ENCODE results near the gene TOM1L2.
A peak's percentile ranks its signal among the peaks of the same experiment; 100 is the strongest.

Gene TOM1L2

DNA sequence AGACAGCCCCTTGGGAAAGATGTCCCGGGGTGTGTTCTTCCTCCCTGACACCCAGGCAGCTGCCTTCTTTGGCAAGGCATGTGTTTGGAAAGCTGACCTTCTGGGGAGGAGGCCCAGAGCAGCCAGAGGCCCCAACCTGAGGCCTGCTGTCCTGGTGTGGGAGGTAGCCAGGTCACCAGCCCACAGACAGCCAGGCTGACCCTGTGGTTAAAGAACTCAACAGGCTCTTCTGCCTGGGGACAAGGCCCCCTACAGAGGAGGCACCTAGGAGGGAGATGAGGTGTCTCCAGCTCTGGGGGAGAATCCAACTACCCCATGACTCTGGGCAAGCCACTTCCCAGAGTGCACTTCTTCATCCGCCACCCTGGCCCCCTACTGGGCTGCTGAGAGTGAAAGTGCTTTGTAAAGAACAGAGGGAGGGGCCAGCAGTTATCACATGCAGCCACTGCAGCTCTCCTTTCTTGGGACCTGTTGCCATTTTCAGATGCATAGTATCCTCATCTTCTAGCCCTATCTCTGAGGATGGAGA is 122.3 kb downstream of the TOM1L2 start:
- Mint-ChIP-seq H3K27ac (peak overlapping the region; percentile 96 to 99), H3K4me1 (ENCODE audit: low read depth in 2 of 2) (peaks cover 38 to 52% of the 10 kb centered on the region in 2 donors), H3K4me3 (peak overlapping the region; percentile 75 to 83), H3K36me3 (ENCODE audit: insufficient read depth) (peaks cover 20% of the 10 kb centered on the region), H3K27me3 (no peaks in the 10 kb centered on the region), H3K9me3 (no peaks in the 10 kb centered on the region)
- ATAC-seq (replicated peaks): peak; percentile 70
- DNase-seq: peak; percentile 71 to 75 (median 71)

DNA sequence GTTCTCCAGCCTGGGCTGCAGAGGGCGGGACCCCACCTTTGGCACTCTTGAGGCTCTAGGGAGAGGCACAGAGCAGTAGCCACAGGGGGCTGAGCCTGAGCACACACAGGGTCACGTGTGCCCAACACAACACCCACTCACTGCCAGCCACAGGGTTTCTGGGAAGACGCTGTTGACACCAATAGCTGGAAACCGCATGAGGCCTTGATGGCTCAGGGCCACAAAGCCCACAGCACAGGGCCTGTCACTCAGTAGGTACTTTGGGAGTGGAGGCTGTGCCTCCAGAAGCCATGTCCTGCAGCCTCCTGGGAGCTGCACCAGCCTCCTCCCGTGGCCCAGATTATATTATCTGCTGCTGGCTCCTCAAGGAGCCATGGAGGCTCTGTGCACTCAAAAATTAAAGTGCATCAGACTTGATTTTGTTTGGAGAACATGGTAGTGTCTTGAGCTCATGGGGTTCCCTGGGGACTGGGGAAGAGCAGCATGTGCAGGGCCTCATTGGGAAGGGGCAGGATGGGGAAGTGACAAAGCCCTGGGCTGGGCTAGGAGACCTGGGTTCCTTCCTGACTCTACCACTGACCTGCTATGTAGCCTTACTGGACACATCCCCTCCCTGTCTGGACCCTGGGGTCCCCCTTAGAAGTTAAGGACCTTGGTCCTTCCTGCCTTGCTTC is 122.9 kb downstream of the TOM1L2 start:
- DNase-seq (peak; percentile 76 to 78 (median 76)), ATAC-seq (replicated peaks) (peak; percentile 92)
- Mint-ChIP-seq H3K4me3 (peak overlapping the region; percentile 75 to 83), H3K27me3 (no peaks in the 10 kb centered on the region), H3K9me3 (no peaks in the 10 kb centered on the region), H3K4me1 (ENCODE audit: low read depth in 2 of 2) (peaks cover 34 to 52% of the 10 kb centered on the region in 2 donors), H3K27ac (peak overlapping the region; percentile 96 to 99), H3K36me3 (ENCODE audit: insufficient read depth) (peaks cover 20% of the 10 kb centered on the region)

DNA sequence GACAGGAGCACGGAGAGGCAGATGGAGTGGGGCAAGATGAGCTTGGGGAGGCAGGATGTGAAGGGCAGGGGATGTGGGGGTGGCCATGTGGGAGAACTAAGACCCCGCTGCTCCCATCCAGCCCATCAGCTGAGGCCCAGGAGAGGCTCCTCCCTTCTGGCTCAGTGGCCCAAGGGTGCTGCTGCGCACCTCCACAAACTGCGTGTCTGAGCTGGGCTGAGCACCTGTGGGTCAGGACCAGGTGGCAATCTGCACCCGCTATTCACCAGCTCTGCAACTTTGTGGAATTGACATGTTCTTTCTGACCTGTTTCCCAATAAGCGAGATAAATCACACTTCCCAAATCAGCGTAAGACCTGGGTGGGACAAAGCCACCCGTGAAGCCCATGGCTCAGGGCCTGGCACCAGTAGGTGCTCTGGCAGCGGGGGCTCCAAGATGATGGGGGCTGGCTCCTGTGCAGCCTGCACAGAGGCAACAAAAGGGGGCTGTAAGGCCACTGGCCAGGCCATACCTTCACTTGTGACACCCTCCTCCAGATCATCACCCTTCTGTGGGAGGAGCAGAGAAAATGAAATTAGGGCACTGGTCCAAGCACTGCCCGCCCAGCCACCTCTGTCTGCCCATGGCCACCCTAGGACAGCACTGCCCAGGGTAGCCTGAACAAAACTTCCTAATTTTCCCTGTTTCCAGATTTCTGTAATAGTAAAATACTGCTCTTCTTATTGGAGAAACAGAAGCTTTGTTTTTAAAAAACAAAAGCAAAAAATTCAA is 123.7 kb downstream of the TOM1L2 start:
- no peaks in the 10 kb centered on the region for H3K27me3 Mint-ChIP-seq

DNA sequence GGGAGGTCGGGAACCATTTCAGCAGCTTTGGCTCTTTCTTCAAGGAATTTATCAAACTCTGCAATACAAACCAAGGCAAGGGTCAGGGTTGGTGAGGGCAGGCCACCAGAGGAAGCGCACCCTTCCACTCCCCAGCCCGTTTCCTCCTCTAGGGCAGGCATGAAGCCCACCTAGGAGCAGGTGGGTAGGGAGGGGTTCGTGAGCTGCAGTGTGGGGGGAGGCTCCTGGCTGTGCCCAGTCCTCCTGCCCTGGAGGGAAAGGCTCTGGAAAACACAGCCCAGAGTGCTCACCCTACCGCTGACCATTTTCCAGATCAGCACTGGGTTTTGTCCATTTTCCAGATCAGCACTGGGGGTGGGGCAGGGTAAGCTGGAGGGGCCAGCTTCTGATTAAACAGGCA is 124.5 kb downstream of the TOM1L2 start:
- ATAC-seq (replicated peaks) (no peak), DNase-seq (no peak)
- no peaks in the 10 kb centered on the region for H3K27me3 Mint-ChIP-seq
- H3K4me3 Mint-ChIP-seq: peak overlapping the region; percentile 41 to 83
- no peaks in the 10 kb centered on the region for H3K9me3 Mint-ChIP-seq
- peak overlapping the region; percentile 56 to 99 for H3K27ac Mint-ChIP-seq
- H3K4me1 Mint-ChIP-seq (ENCODE audit: low read depth in 2 of 2): peaks cover 34 to 50% of the 10 kb centered on the region in 2 donors
- H3K36me3 Mint-ChIP-seq (ENCODE audit: insufficient read depth): peaks cover 20% of the 10 kb centered on the region

More for the DNA sequence above, 123.7 kb downstream of the TOM1L2 start:
- Mint-ChIP-seq H3K9me3 (no peaks in the 10 kb centered on the region), H3K4me3 (peak overlapping the region; percentile 71 to 83), H3K36me3 (ENCODE audit: insufficient read depth) (peaks cover 20% of the 10 kb centered on the region), H3K4me1 (ENCODE audit: low read depth in 2 of 2) (peaks cover 34 to 51% of the 10 kb centered on the region in 2 donors), H3K27ac (peak overlapping the region; percentile 96 to 99)
- DNase-seq (no peak), ATAC-seq (replicated peaks) (no peak)

DNA sequence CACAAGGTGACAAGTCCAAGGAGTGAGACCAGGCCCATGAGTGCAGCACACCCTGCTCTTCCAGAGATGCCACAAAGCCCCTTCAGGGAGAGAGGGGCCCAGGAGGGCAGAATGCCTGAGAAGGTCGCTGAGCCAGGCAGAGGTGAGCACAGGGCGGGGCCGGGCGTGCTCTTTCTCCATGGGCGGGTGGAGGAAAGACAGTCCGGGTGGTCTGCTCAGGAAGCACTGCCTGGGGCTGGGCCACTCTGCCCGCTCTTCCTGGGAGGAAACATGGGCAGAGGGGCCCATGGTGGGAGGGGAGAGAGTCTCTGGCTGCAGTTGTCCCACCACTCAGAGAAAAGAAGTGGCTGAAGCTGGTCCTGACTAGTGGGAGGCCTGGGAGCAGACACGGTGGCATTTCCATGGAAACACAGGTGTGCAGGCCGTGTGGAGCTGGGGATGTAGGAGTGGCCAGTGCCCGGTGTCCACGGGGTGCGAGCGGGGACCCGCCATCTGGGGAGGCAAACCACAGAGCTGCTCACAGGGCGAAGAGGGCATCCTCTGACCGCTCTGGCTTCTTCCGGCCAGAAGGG is 125.0 kb downstream of the TOM1L2 start:
- Mint-ChIP-seq H3K4me1 (ENCODE audit: low read depth in 2 of 2) (peaks cover 34 to 50% of the 10 kb centered on the region in 2 donors), H3K9me3 (no peaks in the 10 kb centered on the region), H3K36me3 (ENCODE audit: insufficient read depth) (peaks cover 17% of the 10 kb centered on the region), H3K4me3 (no peak overlapping the region), H3K27me3 (no peaks in the 10 kb centered on the region), H3K27ac (peak overlapping the region; percentile 56 to 73)
- ATAC-seq (replicated peaks) (no peak), DNase-seq (no peak)

DNA sequence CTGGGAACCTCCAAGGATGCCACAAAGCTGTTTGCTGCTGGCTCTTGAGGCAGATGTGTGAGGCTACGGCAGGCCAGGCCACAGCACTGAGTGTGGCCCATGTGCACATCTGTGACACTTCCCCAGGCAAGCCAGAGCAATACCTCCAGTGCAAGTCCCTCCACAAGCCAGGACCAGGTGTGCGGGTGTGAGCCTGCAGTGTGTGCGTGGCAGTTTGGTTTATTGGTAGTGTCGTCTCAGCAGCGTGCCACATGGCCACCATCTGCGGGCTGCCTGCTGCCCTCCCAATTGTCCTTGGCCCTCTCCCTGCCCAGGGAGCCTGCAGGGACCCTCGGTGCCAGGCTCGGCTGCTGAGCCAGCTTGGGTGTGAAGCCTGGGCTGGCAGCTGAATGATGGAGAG is 125.6 kb downstream of the TOM1L2 start:
- no peaks in the 10 kb centered on the region for H3K27me3 Mint-ChIP-seq
- no peak overlapping the region for H3K4me3 Mint-ChIP-seq
- peaks cover 34 to 47% of the 10 kb centered on the region in 2 donors for H3K4me1 Mint-ChIP-seq (ENCODE audit: low read depth in 2 of 2)
- DNase-seq: no peak
- ATAC-seq (replicated peaks): no peak
- H3K9me3 Mint-ChIP-seq: no peaks in the 10 kb centered on the region
- peaks cover 17% of the 10 kb centered on the region for H3K36me3 Mint-ChIP-seq (ENCODE audit: insufficient read depth)
- peak overlapping the region; percentile 56 to 73 for H3K27ac Mint-ChIP-seq

DNA sequence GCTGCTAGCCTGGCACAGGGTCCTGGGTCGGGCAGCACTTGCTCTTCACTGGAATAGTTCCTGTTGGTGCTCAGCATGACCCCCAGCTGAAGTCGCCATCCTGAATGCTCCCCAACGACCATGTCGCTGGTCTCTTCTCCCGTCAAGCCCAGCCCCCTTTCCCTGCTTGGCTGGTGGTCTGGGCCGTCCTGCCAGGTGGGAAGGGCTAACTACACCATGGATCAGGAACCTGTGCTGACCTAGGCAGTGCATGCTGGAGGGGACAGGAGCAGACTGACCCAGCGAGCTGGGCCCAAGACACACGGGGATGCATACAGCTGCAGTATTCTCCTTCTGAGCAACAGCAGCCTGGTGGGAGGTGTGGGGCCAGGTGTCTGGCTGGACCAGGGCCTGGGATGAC is 126.2 kb downstream of the TOM1L2 start:
- DNase-seq: no peak
- no peak for ATAC-seq (replicated peaks)
- Mint-ChIP-seq H3K36me3 (ENCODE audit: insufficient read depth) (peaks cover 17% of the 10 kb centered on the region), H3K9me3 (no peaks in the 10 kb centered on the region), H3K4me3 (no peak overlapping the region), H3K4me1 (ENCODE audit: low read depth in 2 of 2) (peaks cover 33 to 44% of the 10 kb centered on the region in 2 donors), H3K27ac (no peak overlapping the region), H3K27me3 (no peaks in the 10 kb centered on the region)

DNA sequence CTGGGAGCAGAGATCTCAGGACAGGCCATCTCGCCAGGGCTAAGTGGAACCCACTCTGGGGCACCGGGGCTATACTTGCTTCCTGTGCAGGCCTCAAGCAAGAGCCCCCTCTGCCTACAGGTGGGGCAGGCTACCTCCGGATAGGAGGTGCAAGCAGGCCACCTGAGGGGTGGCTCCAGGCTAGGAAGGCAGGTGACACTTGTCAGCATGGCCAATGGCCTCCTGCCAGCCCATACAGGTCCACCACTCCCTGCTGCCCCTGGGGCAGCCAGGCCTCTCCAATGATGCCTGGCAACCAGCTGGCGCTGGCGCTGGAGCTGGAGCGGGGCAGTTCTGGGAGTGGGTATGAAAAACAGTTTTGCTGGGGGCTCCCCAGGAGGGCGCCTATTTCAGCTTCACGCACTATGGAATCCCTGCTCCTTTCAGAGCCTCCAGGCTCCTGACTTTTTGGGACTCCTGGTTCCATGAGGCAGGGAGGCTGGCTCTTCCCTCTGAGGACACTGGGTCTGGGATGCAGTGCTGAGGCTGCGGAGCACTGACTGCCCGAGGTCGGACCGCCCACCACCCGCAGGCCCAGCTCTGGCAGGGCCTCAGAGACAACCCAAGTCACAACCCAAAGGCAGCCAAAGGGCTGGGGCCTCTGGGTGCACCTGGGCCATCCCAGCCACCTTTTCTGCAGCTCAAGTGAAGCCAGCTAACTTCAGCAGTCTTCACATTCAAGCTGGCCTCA is 127.0 kb downstream of the TOM1L2 start:
- no peak for DNase-seq
- no peaks in the 10 kb centered on the region for H3K27me3 Mint-ChIP-seq
- no peak overlapping the region for H3K27ac Mint-ChIP-seq
- no peak overlapping the region for H3K4me3 Mint-ChIP-seq
- H3K4me1 Mint-ChIP-seq (ENCODE audit: low read depth in 2 of 2): peaks cover 28 to 38% of the 10 kb centered on the region in 2 donors
- no peak for ATAC-seq (replicated peaks)
- no peaks in the 10 kb centered on the region for H3K9me3 Mint-ChIP-seq
- peaks cover 16% of the 10 kb centered on the region for H3K36me3 Mint-ChIP-seq (ENCODE audit: insufficient read depth)

DNA sequence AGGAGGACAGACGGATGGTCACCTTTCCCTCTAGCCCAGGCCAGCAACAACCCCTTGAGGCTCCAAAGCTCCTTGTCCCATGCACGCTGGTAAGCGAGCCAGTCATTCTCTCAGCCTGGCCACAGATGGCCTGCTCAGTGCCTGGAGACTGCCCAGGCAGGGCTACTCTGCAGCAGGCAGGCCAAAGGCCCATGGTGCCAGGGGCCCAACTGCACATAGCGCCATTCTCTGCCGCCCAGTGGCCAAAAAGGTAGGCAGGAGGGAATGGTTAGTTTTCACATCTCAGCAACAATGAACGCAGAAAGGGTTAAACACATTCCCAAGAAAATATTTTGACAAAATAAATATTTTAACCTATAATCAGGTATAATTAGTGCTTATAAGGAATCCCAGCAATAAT is 127.7 kb downstream of the TOM1L2 start:
- Mint-ChIP-seq H3K4me3 (no peak overlapping the region), H3K4me1 (ENCODE audit: low read depth in 2 of 2) (peaks cover 25 to 31% of the 10 kb centered on the region in 2 donors), H3K36me3 (ENCODE audit: insufficient read depth) (peaks cover 16% of the 10 kb centered on the region), H3K27me3 (no peaks in the 10 kb centered on the region), H3K27ac (no peak overlapping the region), H3K9me3 (no peaks in the 10 kb centered on the region)
- DNase-seq (no peak), ATAC-seq (replicated peaks) (no peak)

DNA sequence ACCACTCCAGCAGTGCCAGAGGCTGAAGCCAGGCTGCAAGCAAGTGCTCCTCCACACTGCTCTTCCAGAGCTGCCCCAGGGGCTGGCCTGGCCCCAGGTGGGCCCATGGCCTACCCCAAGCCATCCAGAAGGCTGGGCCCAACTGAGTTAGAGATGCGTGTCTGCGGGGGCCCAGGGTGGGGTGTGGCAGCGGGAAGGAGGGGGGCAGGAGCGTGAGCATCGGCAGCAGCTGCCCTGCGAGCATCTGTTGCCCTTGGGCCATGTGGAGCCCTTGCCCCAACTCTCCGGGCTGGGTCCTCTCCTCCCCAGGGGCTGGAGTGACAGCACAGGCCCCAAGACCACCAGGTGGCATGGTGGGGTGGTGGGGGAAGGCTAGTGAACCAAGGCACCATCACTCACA is 128.1 kb downstream of the TOM1L2 start:
- no peaks in the 10 kb centered on the region for H3K9me3 Mint-ChIP-seq
- DNase-seq (no peak), ATAC-seq (replicated peaks) (no peak)

DNA sequence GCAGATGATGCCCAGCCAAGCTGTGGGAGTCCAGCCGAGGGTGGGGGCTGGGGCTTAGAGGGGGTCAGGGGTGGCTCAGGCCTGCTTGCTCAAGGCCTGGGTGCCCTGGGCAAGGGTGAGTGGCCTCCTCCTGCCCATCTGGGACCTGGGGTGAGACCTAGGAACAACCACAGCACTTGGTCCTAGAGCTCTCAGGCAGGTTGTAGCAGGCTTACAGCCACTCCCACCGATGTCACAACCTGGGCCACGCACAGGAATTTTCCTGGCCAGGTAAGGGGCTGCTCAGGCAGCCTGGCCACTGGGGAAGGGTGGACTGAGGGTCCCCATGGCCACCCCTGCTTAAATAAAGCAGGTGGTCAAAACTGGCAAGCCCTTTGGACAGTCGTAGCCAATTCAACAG is 129.1 kb downstream of the TOM1L2 start:
- peaks cover 21% of the 10 kb centered on the region for H3K36me3 Mint-ChIP-seq (ENCODE audit: insufficient read depth)
- no peaks in the 10 kb centered on the region for H3K9me3 Mint-ChIP-seq
- H3K4me1 Mint-ChIP-seq (ENCODE audit: low read depth in 2 of 2): peaks cover 14 to 18% of the 10 kb centered on the region in 2 donors
- ATAC-seq (replicated peaks) (no peak), DNase-seq (no peak)
- H3K27me3 Mint-ChIP-seq: no peaks in the 10 kb centered on the region
- no peak overlapping the region for H3K4me3 Mint-ChIP-seq
- peak overlapping the region in 1 of 2 donors; percentile 71 for H3K27ac Mint-ChIP-seq

More for the DNA sequence above, 128.1 kb downstream of the TOM1L2 start:
- no peaks in the 10 kb centered on the region for H3K27me3 Mint-ChIP-seq
- H3K27ac Mint-ChIP-seq: no peak overlapping the region
- H3K4me1 Mint-ChIP-seq (ENCODE audit: low read depth in 2 of 2): peaks cover 24 to 27% of the 10 kb centered on the region in 2 donors
- H3K4me3 Mint-ChIP-seq: no peak overlapping the region
- peaks cover 16% of the 10 kb centered on the region for H3K36me3 Mint-ChIP-seq (ENCODE audit: insufficient read depth)

DNA sequence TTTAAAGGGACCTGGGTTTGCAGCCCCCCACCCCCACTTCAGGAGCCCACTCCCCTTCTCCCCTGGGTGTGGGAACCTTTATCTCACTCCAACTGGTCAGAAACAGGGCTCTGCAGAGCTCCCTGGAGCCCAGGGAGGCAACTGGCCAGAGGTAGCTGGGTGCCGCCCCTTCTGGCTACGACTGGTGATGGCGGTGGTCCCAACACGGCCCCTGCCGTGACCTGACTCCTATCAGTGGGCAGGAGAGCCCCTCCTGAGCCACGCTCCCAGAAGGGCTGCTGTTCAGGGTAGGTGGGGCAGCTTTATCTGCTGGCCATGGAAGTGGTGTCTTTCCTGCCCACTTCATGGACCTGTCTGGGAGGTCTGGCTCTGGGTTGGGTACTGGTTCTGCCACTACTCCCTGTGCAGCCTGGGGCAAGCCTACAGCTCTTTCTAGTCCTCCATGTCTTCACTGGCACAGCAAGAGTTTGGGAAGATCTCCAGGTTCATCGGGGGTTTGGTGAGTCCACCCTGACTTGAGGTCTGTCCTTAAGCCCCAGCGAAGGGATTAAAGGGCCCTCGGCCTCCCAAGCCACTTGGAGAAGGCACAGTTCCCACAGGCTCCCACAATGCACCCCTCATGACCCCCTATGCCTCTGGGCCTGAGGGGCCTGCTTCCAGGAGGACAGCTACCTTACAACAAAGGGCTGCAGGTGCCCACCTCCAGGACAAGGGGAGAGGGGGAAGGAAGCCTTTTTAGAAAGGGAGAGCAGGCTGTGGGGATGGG is 129.9 kb downstream of the TOM1L2 start:
- H3K27ac Mint-ChIP-seq: peak overlapping the region in 1 of 2 donors; percentile 71

More for the DNA sequence above, 129.9 kb downstream of the TOM1L2 start:
- H3K27me3 Mint-ChIP-seq: no peaks in the 10 kb centered on the region
- no peaks in the 10 kb centered on the region for H3K9me3 Mint-ChIP-seq
- no peak for DNase-seq
- no peak overlapping the region for H3K4me3 Mint-ChIP-seq
- peaks cover 28% of the 10 kb centered on the region for H3K36me3 Mint-ChIP-seq (ENCODE audit: insufficient read depth)
- no peak for ATAC-seq (replicated peaks)
- peaks cover 14 to 17% of the 10 kb centered on the region in 2 donors for H3K4me1 Mint-ChIP-seq (ENCODE audit: low read depth in 2 of 2)
